Lower leg skin (tissue), 3 donors: Measurements from ENCODE around the gene HMGCS2.

ENCODE experiments used
- CTCF ChIP-seq, 3 donors: fragments of 450-650 bp; IDR thresholded peaks; one replicate each; pipeline ENCODE4 v1.5.1; 2016; ENCODE audit warnings: antibody characterized with exemption in 3 of 3, mild to moderate bottlenecking in 3 of 3, moderate library complexity in 2 of 3
- POLR2A ChIP-seq, 2 donors: fragments of 450-650 bp; IDR thresholded peaks; one replicate each; pipeline ENCODE4 v1.6.1; 2016 to 2017; ENCODE audit warnings: antibody characterized with exemption in 2 of 2, mild to moderate bottlenecking in 1 of 2, moderate library complexity in 1 of 2

GRCh38 chr1:119702384-119702783 lies 66.3 kb downstream of the HMGCS2 start:
- no peak for TF ChIP-seq CTCF (IDR thresholded peaks at IDR 0.05)
- no peak for TF ChIP-seq POLR2A (IDR thresholded peaks at IDR 0.05)
